Measurements from ENCODE around the gene MRPL39.

DNA sequence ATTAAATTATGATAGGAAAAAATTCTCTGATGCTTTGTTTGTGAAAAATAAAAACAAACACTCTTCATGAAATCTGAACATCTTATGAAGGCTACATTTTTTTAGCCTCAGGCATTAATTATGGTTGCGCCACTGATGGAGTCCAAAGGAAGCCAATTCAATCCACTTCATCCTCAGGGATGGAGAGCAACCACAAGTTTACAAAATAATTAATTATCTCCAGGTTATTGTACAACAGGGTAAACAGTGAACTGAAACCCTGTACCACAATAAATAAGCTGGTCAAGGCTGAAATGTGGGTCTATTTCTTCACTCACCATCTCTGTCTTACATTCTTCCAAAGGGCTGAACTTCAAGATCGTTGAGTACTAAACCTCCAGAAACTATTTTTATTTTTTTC is 49.2 kb downstream of the MRPL39 start:
- TF ChIP-seq, protein P1, sequence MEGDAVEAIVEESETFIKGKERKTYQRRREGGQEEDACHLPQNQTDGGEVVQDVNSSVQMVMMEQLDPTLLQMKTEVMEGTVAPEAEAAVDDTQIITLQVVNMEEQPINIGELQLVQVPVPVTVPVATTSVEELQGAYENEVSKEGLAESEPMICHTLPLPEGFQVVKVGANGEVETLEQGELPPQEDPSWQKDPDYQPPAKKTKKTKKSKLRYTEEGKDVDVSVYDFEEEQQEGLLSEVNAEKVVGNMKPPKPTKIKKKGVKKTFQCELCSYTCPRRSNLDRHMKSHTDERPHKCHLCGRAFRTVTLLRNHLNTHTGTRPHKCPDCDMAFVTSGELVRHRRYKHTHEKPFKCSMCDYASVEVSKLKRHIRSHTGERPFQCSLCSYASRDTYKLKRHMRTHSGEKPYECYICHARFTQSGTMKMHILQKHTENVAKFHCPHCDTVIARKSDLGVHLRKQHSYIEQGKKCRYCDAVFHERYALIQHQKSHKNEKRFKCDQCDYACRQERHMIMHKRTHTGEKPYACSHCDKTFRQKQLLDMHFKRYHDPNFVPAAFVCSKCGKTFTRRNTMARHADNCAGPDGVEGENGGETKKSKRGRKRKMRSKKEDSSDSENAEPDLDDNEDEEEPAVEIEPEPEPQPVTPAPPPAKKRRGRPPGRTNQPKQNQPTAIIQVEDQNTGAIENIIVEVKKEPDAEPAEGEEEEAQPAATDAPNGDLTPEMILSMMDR (IDR thresholded peaks at IDR 0.05): no peak
- TF ChIP-seq POLR2A (IDR thresholded peaks at IDR 0.05): no peak
